Ishikawa (cell line): Measurements from ENCODE around the gene BNIP5.
A peak's percentile ranks its signal among the peaks of the same experiment; 100 is the strongest.

Experiments
- CEBPB ChIP-seq: IDR thresholded peaks from 2 replicates; pipeline ENCODE4 v1.6.1; 2012
- EGR1 ChIP-seq: IDR thresholded peaks from 2 replicates; pipeline ENCODE4 v1.6.1; 2012
- MAX ChIP-seq: IDR thresholded peaks from 2 replicates; pipeline ENCODE4 v1.6.1; 2012
- USF1 ChIP-seq: IDR thresholded peaks from 2 replicates; pipeline ENCODE4 v1.6.1; 2012
- ZBTB7A ChIP-seq: IDR thresholded peaks from 2 replicates; pipeline ENCODE4 v1.6.1; 2012; ENCODE audit warnings: low read depth

GRCh38 chr6:36346486-36347273 is 10.0 kb upstream of the BNIP5 start:
- TF ChIP-seq EGR1 (no peak), ZBTB7A (no peak), CEBPB (no peak), USF1 (no peak), MAX (0 out of 2 replicates have a peak, but pooled peaks have one; percentile 5)
